HTR-8/SVneo (cell line): ENCODE data around the gene LETM1.

Experiments
- DNase-seq: peaks from one replicate; pipeline ENCODE4 v3.0.0; 2011; ENCODE audit warnings: low spot score, mixed read lengths; ENCODE audit not compliant: insufficient read length
- FAIRE-seq: peaks from 2 replicates; lab custom pipeline; 2011; peaks lifted over from hg19 to GRCh38; lab: Jason Lieb, UNC

The LETM1 gene

GRCh38 chr4:1873776-1874175, 17.8 kb upstream of the LETM1 start:
- no peak for FAIRE-seq

GRCh38 chr4:1873291-1873690, 17.3 kb upstream of the LETM1 start:
- no peak for FAIRE-seq
- no peak for DNase-seq

More at GRCh38 chr4:1873776-1874175, 17.8 kb upstream of the LETM1 start:
- DNase-seq = no peak

GRCh38 chr4:1872870-1873269, 16.9 kb upstream of the LETM1 start:
- DNase-seq = no peak
- no peak for FAIRE-seq

GRCh38 chr4:1871471-1872021, 15.6 kb upstream of the LETM1 start:
- DNase-seq (no peak), FAIRE-seq (no peak)

GRCh38 chr4:1870578-1871443, 14.9 kb upstream of the LETM1 start, which contains the start of gene NSD2:
Gene NSD2, plus strand, starts transcription at chr4:1871393. Its CDS starts 29,262 bp downstream, at chr4:1900655.
- peak; percentile 91 for DNase-seq
- peak; percentile 16 for FAIRE-seq

GRCh38 chr4:1870328-1870577, 14.3 kb upstream of the LETM1 start:
- FAIRE-seq (no peak), DNase-seq (peak; percentile 66)

- FAIRE-seq = no peak
- DNase-seq = no peak
These were observed 13.8 kb upstream of the LETM1 start for GRCh38 chr4:1869530-1870327.

- DNase-seq = no peak
- no peak for FAIRE-seq
These were observed 13.0 kb upstream of the LETM1 start for GRCh38 chr4:1868912-1869311.

- DNase-seq (no peak), FAIRE-seq (no peak)
These were observed 12.3 kb upstream of the LETM1 start for GRCh38 chr4:1868293-1868692.

GRCh38 chr4:1866189-1866661, 10.3 kb upstream of the LETM1 start:
- FAIRE-seq (no peak), DNase-seq (no peak)

GRCh38 chr4:1864076-1865008, 8.4 kb upstream of the LETM1 start:
- no peak for DNase-seq
- no peak for FAIRE-seq

GRCh38 chr4:1863297-1864033, 7.5 kb upstream of the LETM1 start:
- DNase-seq = no peak
- FAIRE-seq = no peak

- FAIRE-seq (no peak), DNase-seq (no peak)
These were observed 7.0 kb upstream of the LETM1 start for GRCh38 chr4:1862961-1863296.

- no peak for DNase-seq
- no peak for FAIRE-seq
These were observed 6.3 kb upstream of the LETM1 start for GRCh38 chr4:1862055-1862911.

GRCh38 chr4:1859389-1859753, 3.4 kb upstream of the LETM1 start:
- no peak for FAIRE-seq
- no peak for DNase-seq

- FAIRE-seq (no peak), DNase-seq (no peak)
These were observed 2.0 kb upstream of the LETM1 start for GRCh38 chr4:1857931-1858330.

GRCh38 chr4:1856943-1857699, 1.2 kb upstream of the LETM1 start:
- no peak for DNase-seq
- no peak for FAIRE-seq
